ENCODE measurements around the gene TRAK1. TPM values are rescaled to one million over a fixed set of nuclear protein-coding genes. Genes with fewer than 3 reads are reported as not detected.

Gene TRAK1
- polyA plus RNA-seq, 3 donors: 6.6 to 40.8 (median 7.0) TPM

DNA sequence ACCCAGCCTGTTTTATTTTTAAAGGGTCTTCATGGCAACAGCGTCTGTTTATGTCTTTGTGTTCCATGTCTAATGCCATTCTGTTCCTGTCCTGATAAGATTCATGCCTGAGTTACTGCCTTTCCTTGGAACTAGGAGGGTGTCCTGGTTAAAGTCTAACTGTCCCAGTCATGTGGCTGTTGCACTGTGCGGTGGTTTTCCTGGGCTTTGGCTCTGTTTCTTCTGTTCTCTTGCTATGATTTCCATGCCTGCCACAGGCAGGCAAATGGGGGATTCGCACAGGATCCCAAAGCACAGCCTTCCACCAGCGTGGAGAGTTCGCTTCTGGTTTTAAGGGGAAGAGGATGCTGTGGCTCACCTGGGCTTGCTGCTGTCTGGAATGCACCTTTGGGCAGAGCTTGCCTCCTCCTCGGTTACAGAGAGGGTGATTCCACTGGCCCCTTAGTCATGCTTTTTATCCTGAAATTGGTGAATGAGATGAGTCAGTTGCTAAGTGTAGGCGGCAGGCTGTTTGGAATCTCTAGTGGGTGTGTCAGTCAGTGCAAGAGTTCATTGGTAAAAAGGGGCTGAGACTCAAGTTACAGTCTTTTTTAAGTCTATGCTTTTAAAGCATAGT lies 88.1 kb downstream of the TRAK1 start:
- H4K20me1 ChIP-seq (ENCODE audit: insufficient read depth, low read length): peaks cover 83% of the 10 kb centered on the region

DNA sequence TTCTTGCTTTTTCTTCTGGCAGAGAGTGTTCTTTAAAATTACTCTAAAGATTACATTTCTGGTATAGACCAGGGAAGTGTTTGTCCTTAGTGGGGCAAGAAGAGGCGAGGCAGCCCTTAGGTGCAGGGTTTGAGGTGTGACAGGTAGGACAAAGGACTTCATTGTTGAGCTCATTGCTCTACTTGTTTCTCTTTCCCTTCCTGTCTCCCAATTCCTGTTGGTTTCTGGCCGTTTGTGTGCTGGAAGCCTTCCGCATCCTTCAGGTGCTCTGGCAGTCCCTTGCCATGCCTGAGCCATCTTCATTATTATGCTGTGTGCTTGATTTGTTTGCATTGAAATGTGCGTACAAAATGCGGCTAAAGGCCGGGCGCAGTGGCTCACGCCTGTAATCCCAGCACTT lies 89.7 kb downstream of the TRAK1 start:
- Mint-ChIP-seq H3K36me3 (peaks cover 28 to 59% of the 10 kb centered on the region in 2 donors), H3K27ac (no peak overlapping the region), H3K4me1 (no peaks in the 10 kb centered on the region), H3K9me3 (no peaks in the 10 kb centered on the region), H3K27me3 (ENCODE audit: low read depth in 3 of 3) (peaks cover 0 to 3% (median 0%) of the 10 kb centered on the region in 3 donors), H3K4me3 (no peak overlapping the region)
- H3K79me2 ChIP-seq (ENCODE audit: insufficient read depth, low read length): no peaks in the 10 kb centered on the region
- no peaks in the 10 kb centered on the region for H3K4me1 ChIP-seq (ENCODE audit: control insufficient read depth in 1 of 2, insufficient read depth in 2 of 2, low read length in 2 of 2)
- TF ChIP-seq, protein P1, sequence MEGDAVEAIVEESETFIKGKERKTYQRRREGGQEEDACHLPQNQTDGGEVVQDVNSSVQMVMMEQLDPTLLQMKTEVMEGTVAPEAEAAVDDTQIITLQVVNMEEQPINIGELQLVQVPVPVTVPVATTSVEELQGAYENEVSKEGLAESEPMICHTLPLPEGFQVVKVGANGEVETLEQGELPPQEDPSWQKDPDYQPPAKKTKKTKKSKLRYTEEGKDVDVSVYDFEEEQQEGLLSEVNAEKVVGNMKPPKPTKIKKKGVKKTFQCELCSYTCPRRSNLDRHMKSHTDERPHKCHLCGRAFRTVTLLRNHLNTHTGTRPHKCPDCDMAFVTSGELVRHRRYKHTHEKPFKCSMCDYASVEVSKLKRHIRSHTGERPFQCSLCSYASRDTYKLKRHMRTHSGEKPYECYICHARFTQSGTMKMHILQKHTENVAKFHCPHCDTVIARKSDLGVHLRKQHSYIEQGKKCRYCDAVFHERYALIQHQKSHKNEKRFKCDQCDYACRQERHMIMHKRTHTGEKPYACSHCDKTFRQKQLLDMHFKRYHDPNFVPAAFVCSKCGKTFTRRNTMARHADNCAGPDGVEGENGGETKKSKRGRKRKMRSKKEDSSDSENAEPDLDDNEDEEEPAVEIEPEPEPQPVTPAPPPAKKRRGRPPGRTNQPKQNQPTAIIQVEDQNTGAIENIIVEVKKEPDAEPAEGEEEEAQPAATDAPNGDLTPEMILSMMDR (IDR thresholded peaks at IDR 0.05): no peak
- H3K36me3 ChIP-seq (replicated peaks in 1 of 2; ENCODE audit: control insufficient read depth in 1 of 2, insufficient read depth in 2 of 2, low read length in 2 of 2): peaks cover 19 to 51% of the 10 kb centered on the region in 2 donors
- H3K27me3 ChIP-seq (ENCODE audit: control insufficient read depth in 2 of 2, insufficient read depth in 2 of 2, low read length in 2 of 2): no peaks in the 10 kb centered on the region
- no peak overlapping the region for H2AFZ ChIP-seq (ENCODE audit: insufficient read depth, low read depth, low read length, poor library complexity, severe bottlenecking)
- H3K4me2 ChIP-seq (replicated peaks; ENCODE audit: extremely low read depth, low read length, poor library complexity, severe bottlenecking): no peak overlapping the region
- WGBS (ENCODE audit: insufficient coverage): 100% methylated on average over 2 of the region's 8 CpGs
- H3K4me3 ChIP-seq (replicated peaks in 1 of 3; ENCODE audit: low read depth in 2 of 3, low read length in 3 of 3): no peak overlapping the region
- H3K9ac ChIP-seq (ENCODE audit: insufficient read depth, low read length, poor library complexity, severe bottlenecking): no peak overlapping the region
- peaks cover 74% of the 10 kb centered on the region for H4K20me1 ChIP-seq (ENCODE audit: insufficient read depth, low read length)
- no peak for DNase-seq
- H3K27ac ChIP-seq (ENCODE audit: low read depth in 1 of 2, low read length in 2 of 2): no peak overlapping the region
- intact Hi-C loops (cut with micrococcal nuclease): no loop called here
- no peaks in the 10 kb centered on the region for H3K9me3 ChIP-seq (replicated peaks in 1 of 2; ENCODE audit: control insufficient read depth in 1 of 2, insufficient read depth in 1 of 2, low read length in 2 of 2)

More for the DNA sequence above, 88.1 kb downstream of the TRAK1 start:
- Mint-ChIP-seq H3K9me3 (no peaks in the 10 kb centered on the region), H3K4me3 (no peak overlapping the region), H3K27ac (no peak overlapping the region), H3K4me1 (peaks cover 4% of the 10 kb centered on the region), H3K36me3 (peaks cover 15 to 43% of the 10 kb centered on the region in 2 donors), H3K27me3 (ENCODE audit: low read depth in 3 of 3) (peaks cover 0 to 3% (median 0%) of the 10 kb centered on the region in 3 donors)
- Histone ChIP-seq H3K27me3 (ENCODE audit: control insufficient read depth in 2 of 2, insufficient read depth in 2 of 2, low read length in 2 of 2) (no peaks in the 10 kb centered on the region), H3K9ac (ENCODE audit: insufficient read depth, low read length, poor library complexity, severe bottlenecking) (no peak overlapping the region), H3K36me3 (replicated peaks in 1 of 2; ENCODE audit: control insufficient read depth in 1 of 2, insufficient read depth in 2 of 2, low read length in 2 of 2) (peaks cover 9 to 36% of the 10 kb centered on the region in 2 donors), H3K4me3 (replicated peaks in 1 of 3; ENCODE audit: low read depth in 2 of 3, low read length in 3 of 3) (no peak overlapping the region), H3K9me3 (replicated peaks in 1 of 2; ENCODE audit: control insufficient read depth in 1 of 2, insufficient read depth in 1 of 2, low read length in 2 of 2) (no peaks in the 10 kb centered on the region), H3K27ac (ENCODE audit: low read depth in 1 of 2, low read length in 2 of 2) (no peak overlapping the region), H2AFZ (ENCODE audit: insufficient read depth, low read depth, low read length, poor library complexity, severe bottlenecking) (no peak overlapping the region), H3K79me2 (ENCODE audit: insufficient read depth, low read length) (no peaks in the 10 kb centered on the region), H3K4me2 (replicated peaks; ENCODE audit: extremely low read depth, low read length, poor library complexity, severe bottlenecking) (no peak overlapping the region), H3K4me1 (ENCODE audit: control insufficient read depth in 1 of 2, insufficient read depth in 2 of 2, low read length in 2 of 2) (no peaks in the 10 kb centered on the region)
- 95% methylated on average over 6 of the region's 7 CpGs for WGBS (ENCODE audit: insufficient coverage)
- DNase-seq: no peak
- TF ChIP-seq, protein P1 (IDR thresholded peaks at IDR 0.05): no peak
- intact Hi-C loops (cut with micrococcal nuclease): no loop called here

All from CD14-positive monocyte (primary cell).